Neural crest cell (in vitro differentiated cells): ENCODE measurements around the gene NOTCH3. TPM values are rescaled to one million over a fixed set of nuclear protein-coding genes. Genes with fewer than 3 reads are reported as not detected.
A peak's percentile ranks its signal among the peaks of the same experiment; 100 is the strongest.

Experiments used
- DNase-seq: peaks from one replicate; pipeline ENCODE4 v3.0.0; 2021; ENCODE audit warnings: low read depth, mixed read lengths, low spot score
- H3K27ac Mint-ChIP-seq: one replicate; pipeline ENCODE4 v1.8.0; 2021; ENCODE audit warnings: mild to moderate bottlenecking, mixed read lengths; ENCODE audit not compliant: unreplicated experiment
- H3K27me3 Mint-ChIP-seq: 2 replicates; pipeline ENCODE4 v1.8.0; 2021; ENCODE audit warnings: low read depth, mild to moderate bottlenecking, mixed read lengths
- H3K36me3 Mint-ChIP-seq: 2 replicates; pipeline ENCODE4 v1.8.0; 2021; ENCODE audit warnings: low read depth, mild to moderate bottlenecking, mixed read lengths
- H3K4me1 Mint-ChIP-seq: 2 replicates; pipeline ENCODE4 v1.8.0; 2021; ENCODE audit warnings: mixed read lengths
- H3K4me3 Mint-ChIP-seq: one replicate; pipeline ENCODE4 v1.8.0; 2021; ENCODE audit warnings: mild to moderate bottlenecking, mixed read lengths
- H3K9me3 Mint-ChIP-seq: 2 replicates; pipeline ENCODE4 v1.8.0; 2021; ENCODE audit warnings: mixed read lengths
- CTCF ChIP-seq: fragments of 200-600 bp; sonication (generic); conservative IDR thresholded peaks from 2 replicates; pipeline ENCODE4 v1.5.0; 2021; ENCODE audit warnings: antibody characterized with exemption, mild to moderate bottlenecking
- total RNA-seq: library from RNA; stranded (reverse); gene quantifications from 2 replicates; pipeline ENCODE4 v1.2.1, GENCODE V29; 2021

NOTCH3 gene
- total RNA-seq, 1 donor from 2014 or later: 127 TPM

- H3K27me3 Mint-ChIP-seq: peaks cover 5% of the 10 kb centered on the region
- H3K4me1 Mint-ChIP-seq: no peaks in the 10 kb centered on the region
- H3K27ac Mint-ChIP-seq: no peak overlapping the region
- peak overlapping the region; percentile 66 for H3K4me3 Mint-ChIP-seq
- H3K9me3 Mint-ChIP-seq: no peaks in the 10 kb centered on the region
- peaks cover 8% of the 10 kb centered on the region for H3K36me3 Mint-ChIP-seq
- TF ChIP-seq CTCF: no peak
- no peak for DNase-seq
Measured at GRCh38 chr19:15244106-15244803, 43.5 kb upstream of the NOTCH3 start.

- H3K4me3 Mint-ChIP-seq: peak overlapping the region; percentile 66
- no peak for TF ChIP-seq CTCF
- peaks cover 5% of the 10 kb centered on the region for H3K27me3 Mint-ChIP-seq
- peaks cover 8% of the 10 kb centered on the region for H3K36me3 Mint-ChIP-seq
- no peaks in the 10 kb centered on the region for H3K4me1 Mint-ChIP-seq
- no peak overlapping the region for H3K27ac Mint-ChIP-seq
- DNase-seq: no peak
- no peaks in the 10 kb centered on the region for H3K9me3 Mint-ChIP-seq
Measured at GRCh38 chr19:15243236-15243957, 42.6 kb upstream of the NOTCH3 start.

- no peak for TF ChIP-seq CTCF
- Mint-ChIP-seq H3K4me3 (no peak overlapping the region), H3K27ac (no peak overlapping the region), H3K9me3 (no peaks in the 10 kb centered on the region), H3K27me3 (peaks cover 5% of the 10 kb centered on the region), H3K36me3 (peaks cover 10% of the 10 kb centered on the region), H3K4me1 (no peaks in the 10 kb centered on the region)
- DNase-seq: no peak
Measured at GRCh38 chr19:15241259-15241910, 40.6 kb upstream of the NOTCH3 start.

- Mint-ChIP-seq H3K36me3 (peaks cover 19% of the 10 kb centered on the region), H3K9me3 (no peaks in the 10 kb centered on the region)
- no peak for TF ChIP-seq CTCF
Measured at GRCh38 chr19:15240515-15240914, 39.7 kb upstream of the NOTCH3 start.

GRCh38 chr19:15239337-15239949, 38.6 kb upstream of the NOTCH3 start:
- peaks cover 3% of the 10 kb centered on the region for H3K4me1 Mint-ChIP-seq
- H3K4me3 Mint-ChIP-seq: no peak overlapping the region
- H3K36me3 Mint-ChIP-seq: peaks cover 22% of the 10 kb centered on the region
- no peaks in the 10 kb centered on the region for H3K9me3 Mint-ChIP-seq
- H3K27ac Mint-ChIP-seq: no peak overlapping the region
- DNase-seq: no peak
- no peak for TF ChIP-seq CTCF
- H3K27me3 Mint-ChIP-seq: peaks cover 11% of the 10 kb centered on the region

More at GRCh38 chr19:15240515-15240914, 39.7 kb upstream of the NOTCH3 start:
- Mint-ChIP-seq H3K27me3 (peaks cover 5% of the 10 kb centered on the region), H3K27ac (no peak overlapping the region), H3K4me1 (no peaks in the 10 kb centered on the region), H3K4me3 (peak overlapping the region; percentile 54)
- DNase-seq: no peak
